Measurements from ENCODE around the gene SUPT3H. TPM values are rescaled to one million over a fixed set of nuclear protein-coding genes. Genes with fewer than 3 reads are reported as not detected.

SUPT3H gene
- total and polyA plus RNA-seq, 2 of the 8 experiments (the other 6 are each of a cell fraction or from before 2014, with no cell fraction given), result 18.8 to 23.0 TPM

- Histone ChIP-seq H2BK20ac (ENCODE audit: low read length) (no peak overlapping the region), H2BK15ac (ENCODE audit: low read length) (no peak overlapping the region), H4K5ac (ENCODE audit: insufficient read length, low read depth, low read length) (no peak overlapping the region), H4K91ac (replicated peaks; ENCODE audit: insufficient read length, low read length) (no peak overlapping the region), H3K36me3 (ENCODE audit: control insufficient read depth in 2 of 4, insufficient read depth in 4 of 4, low read length in 3 of 4) (no peaks in the 10 kb centered on the region), H2BK120ac (replicated peaks; ENCODE audit: low read depth, low read length) (no peak overlapping the region), H3K18ac (ENCODE audit: extremely low read depth, low read length) (no peak overlapping the region), H2BK5ac (ENCODE audit: low read depth, low read length) (no peak overlapping the region), H3K4me2 (ENCODE audit: insufficient read depth in 1 of 2, low read depth in 2 of 2, low read length in 2 of 2) (no peak overlapping the region), H3K79me1 (ENCODE audit: low read depth, low read length) (no peaks in the 10 kb centered on the region), H3K4me3 (ENCODE audit: extremely low read depth in 1 of 4, insufficient read depth in 2 of 4, low read depth in 3 of 4, low read length in 4 of 4) (no peak overlapping the region), H3K9me3 (ENCODE audit: insufficient read depth in 2 of 2, low read depth in 1 of 2, low read length in 1 of 2) (no peaks in the 10 kb centered on the region), H3K79me2 (ENCODE audit: control insufficient read depth in 1 of 2, insufficient read depth in 2 of 2, low read length in 2 of 2) (no peaks in the 10 kb centered on the region), H3K23me2 (ENCODE audit: low read depth, low read length) (no peaks in the 10 kb centered on the region), H3K23ac (ENCODE audit: insufficient read length) (no peak overlapping the region), H2AK5ac (ENCODE audit: low read depth, low read length) (no peak overlapping the region), H3K4me1 (replicated peaks in 1 of 4; ENCODE audit: control insufficient read depth in 3 of 4, insufficient read depth in 4 of 4, low read length in 3 of 4) (no peaks in the 10 kb centered on the region), H2BK12ac (ENCODE audit: low read depth, low read length) (no peak overlapping the region), H3K56ac (replicated peaks; ENCODE audit: insufficient read length, low read depth, low read length) (no peak overlapping the region), H3K9ac (replicated peaks in 1 of 4; ENCODE audit: extremely low read depth in 1 of 4, low read depth in 3 of 4, low read length in 3 of 4) (no peak overlapping the region), H3K4ac (replicated peaks; ENCODE audit: insufficient read length, low read depth, low read length) (no peak overlapping the region), H3K14ac (ENCODE audit: insufficient read length) (no peak overlapping the region), H3K27me3 (replicated peaks in 1 of 4; ENCODE audit: control insufficient read depth in 3 of 4, extremely low read depth in 1 of 4, insufficient read depth in 3 of 4, low read length in 3 of 4) (no peaks in the 10 kb centered on the region), H4K20me1 (replicated peaks in 1 of 2; ENCODE audit: control insufficient read depth in 1 of 2, insufficient read depth in 2 of 2, low read length in 2 of 2) (no peaks in the 10 kb centered on the region), H4K8ac (ENCODE audit: extremely low read depth, insufficient read depth, low read length) (no peak overlapping the region), H3K27ac (ENCODE audit: low read depth, low read length) (no peak overlapping the region), H2AFZ (ENCODE audit: low read length) (no peak overlapping the region)
- no peak for FAIRE-seq
- 89% methylated on average over 1 of the region's 1 CpG; no CpG with 5 or more reads in 1 of the 2 experiments for WGBS, 2 experiments (ENCODE audit: extremely low coverage in 1 of 2, insufficient coverage in 1 of 2, insufficient read length in 1 of 2, insufficient replicate concordance in 2 of 2, low coverage in 1 of 2, low lambda C conversion rate in 2 of 2, missing lambda C conversion rate in 1 of 2)
- POLR2A ChIA-PET (ENCODE audit: partially characterized antibody), result no interaction called here
- no peak for DNase-seq (ENCODE audit: low read depth in 1 of 2, low spot score in 2 of 2)
- TF ChIP-seq NANOG (IDR thresholded peaks at IDR 0.05; ENCODE audit: insufficient read depth, low read depth, low read length, poor library complexity, severe bottlenecking), result no peak
- CTCF ChIA-PET (ENCODE audit: partially characterized antibody), result no interaction called here
These were observed 540.0 kb downstream of the SUPT3H start for GRCh38 chr6:44837741-44838140.
